Choroid plexus epithelial cell (primary cell): ENCODE data around the gene WDR82.

ENCODE experiments used
- DNase-seq: peaks from one replicate; pipeline ENCODE4 v3.0.0-alpha.2; 2010; ENCODE audit warnings: low read depth
- H3K4me3 ChIP-seq: 2 replicates; pipeline ENCODE4 v1.5.1; 2011; ENCODE audit warnings: low read depth, mild to moderate bottlenecking, control low read depth, low read length, moderate library complexity
- TF ChIP-seq, protein P1 (sequence below): conservative IDR thresholded peaks from 2 replicates; pipeline ENCODE4 v1.5.1; 2011; ENCODE audit warnings: low read depth, mild to moderate bottlenecking, control low read depth, inconsistent platforms, low read length, moderate library complexity

Gene WDR82

DNA sequence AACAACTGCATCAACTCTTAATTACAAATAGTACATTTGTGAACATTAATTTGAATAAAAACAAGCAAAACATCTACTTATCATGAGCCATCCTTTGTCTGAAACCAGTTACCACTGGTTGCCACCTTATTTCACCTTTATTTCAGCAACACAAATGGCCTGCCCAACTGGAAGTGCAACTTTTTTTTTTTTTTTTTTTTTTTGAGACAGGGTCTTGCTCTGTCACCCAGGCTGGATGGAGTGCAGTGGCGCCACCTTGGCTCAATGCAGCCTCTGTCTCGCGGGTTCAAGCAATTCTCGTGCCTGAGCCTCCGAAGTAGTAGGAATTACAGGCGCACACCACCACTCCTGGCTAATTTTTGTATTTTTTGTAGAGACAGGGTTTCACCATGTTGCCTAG is 13.1 kb downstream of the WDR82 start:
- TF ChIP-seq, protein P1, sequence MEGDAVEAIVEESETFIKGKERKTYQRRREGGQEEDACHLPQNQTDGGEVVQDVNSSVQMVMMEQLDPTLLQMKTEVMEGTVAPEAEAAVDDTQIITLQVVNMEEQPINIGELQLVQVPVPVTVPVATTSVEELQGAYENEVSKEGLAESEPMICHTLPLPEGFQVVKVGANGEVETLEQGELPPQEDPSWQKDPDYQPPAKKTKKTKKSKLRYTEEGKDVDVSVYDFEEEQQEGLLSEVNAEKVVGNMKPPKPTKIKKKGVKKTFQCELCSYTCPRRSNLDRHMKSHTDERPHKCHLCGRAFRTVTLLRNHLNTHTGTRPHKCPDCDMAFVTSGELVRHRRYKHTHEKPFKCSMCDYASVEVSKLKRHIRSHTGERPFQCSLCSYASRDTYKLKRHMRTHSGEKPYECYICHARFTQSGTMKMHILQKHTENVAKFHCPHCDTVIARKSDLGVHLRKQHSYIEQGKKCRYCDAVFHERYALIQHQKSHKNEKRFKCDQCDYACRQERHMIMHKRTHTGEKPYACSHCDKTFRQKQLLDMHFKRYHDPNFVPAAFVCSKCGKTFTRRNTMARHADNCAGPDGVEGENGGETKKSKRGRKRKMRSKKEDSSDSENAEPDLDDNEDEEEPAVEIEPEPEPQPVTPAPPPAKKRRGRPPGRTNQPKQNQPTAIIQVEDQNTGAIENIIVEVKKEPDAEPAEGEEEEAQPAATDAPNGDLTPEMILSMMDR, result no peak
- DNase-seq, result no peak
- no peak overlapping the region for H3K4me3 ChIP-seq

DNA sequence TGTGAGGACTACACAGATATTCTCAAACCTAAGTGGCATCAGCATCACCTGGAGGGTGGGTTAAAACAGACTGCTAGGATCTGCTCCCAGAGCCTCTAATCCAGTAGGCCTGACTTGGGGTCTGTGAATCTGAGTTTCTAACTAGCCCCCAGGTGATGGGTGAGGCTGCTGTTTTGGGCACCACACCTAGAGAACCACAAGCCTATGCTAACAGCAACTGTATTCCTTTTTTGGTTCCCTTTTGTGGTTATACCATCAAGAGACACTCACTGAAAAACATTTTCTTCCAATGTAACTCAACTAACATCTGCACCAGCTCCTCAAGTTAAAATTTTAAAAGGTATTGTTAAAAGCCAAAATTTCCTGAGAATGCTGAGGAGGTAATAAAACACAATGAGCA is 16.0 kb downstream of the WDR82 start:
- no peak for DNase-seq
- no peak overlapping the region for H3K4me3 ChIP-seq
- TF ChIP-seq, protein P1, result no peak

DNA sequence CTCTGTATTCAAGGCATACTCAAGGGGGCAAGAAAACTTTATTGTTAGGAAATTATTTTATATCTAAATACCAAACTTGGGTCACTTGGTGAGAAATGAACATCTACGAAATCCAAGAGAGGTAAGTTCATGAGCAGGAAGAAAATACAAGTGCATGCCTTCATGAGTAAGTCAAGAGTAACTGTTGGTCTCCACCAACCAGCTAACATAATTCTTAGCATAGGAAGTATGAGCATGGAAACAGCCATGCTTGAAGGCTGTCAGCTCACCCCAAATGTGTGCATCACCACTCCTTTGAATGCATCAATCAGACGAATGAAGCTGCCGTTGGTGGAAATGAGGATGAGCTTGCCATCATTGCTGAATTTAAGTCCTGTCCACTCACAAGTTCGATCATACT is 19.0 kb downstream of the WDR82 start:
- no peak overlapping the region for H3K4me3 ChIP-seq
- TF ChIP-seq, protein P1, result no peak
- no peak for DNase-seq

DNA sequence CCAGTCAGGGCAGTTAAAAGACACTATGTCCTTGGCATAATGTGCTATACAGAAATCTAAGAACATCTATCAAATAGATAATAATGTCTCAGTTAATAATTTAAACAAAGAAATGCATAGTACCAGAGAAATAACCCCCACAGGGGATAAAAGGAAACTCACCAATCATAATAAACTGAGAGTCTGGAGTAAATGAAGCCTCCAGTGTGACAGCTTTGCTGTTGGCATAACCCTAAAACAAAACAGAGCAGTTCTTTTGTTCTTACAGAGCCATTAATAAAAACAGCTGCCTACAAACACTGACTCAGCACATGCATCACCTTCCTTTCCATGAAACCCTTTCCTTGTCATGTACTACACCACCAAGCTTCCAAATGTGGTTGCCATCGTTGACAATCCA is 19.4 kb downstream of the WDR82 start:
- H3K4me3 ChIP-seq, result no peak overlapping the region
- no peak for DNase-seq
- TF ChIP-seq, protein P1, result no peak

DNA sequence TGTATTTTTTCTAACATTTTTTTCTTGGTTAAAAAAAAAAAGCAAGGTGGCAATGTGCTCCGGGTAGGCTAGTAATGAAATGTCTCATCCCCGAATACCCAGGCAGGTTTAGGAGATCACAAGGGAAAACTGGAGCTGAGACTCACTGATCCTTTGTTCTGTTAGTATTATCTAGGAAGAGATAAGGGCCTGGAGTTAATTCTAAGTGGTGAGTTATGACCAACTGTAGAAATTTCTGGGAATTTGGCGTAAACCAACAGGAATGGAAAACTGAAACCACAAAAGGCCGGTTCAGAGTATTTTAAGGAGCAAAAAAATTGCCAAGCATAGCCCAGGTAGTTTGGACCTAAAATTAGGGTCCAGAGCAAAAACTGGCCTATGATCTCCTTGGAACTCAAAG is 20.5 kb downstream of the WDR82 start:
- no peak for DNase-seq
- TF ChIP-seq, protein P1, result no peak
- H3K4me3 ChIP-seq, result no peak overlapping the region

DNA sequence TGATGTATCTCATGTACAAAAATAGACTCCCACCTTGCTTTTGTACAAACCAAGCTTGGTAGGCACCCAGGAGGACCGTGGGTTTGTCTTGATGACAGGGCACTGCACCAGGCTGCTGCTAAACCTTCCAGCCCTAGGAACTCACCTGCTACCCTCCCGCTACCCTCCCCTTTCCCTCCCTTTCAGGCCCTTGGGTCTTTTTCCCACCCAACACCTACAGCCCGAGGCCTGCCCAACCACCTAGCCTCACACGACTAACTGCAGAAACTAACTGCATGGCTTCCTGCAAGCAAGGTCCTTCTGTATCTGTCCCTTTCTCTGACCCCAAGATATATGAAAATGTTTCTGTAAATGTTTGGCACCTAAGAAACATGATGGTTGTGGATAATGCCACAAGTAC is 21.8 kb downstream of the WDR82 start:
- TF ChIP-seq, protein P1, result no peak
- H3K4me3 ChIP-seq, result no peak overlapping the region
- DNase-seq, result no peak

DNA sequence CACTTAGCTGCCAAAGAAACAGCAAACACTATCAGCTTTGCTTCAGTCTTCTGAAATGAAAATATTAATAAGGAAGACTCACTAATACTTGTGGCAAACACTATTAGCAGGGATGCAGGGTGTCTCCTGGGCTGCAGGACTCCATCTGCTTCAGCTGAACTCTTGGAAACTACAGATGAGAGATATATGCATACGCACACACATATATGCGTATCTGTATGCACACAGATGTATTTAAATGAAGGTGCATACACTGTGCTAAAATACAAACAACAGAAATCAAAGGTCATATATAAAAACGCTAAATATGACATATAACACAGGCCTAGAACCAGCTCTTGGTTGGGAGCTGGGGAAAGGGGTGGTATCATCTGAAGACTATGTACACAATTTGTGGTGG is 22.3 kb downstream of the WDR82 start:
- TF ChIP-seq, protein P1, result no peak
- H3K4me3 ChIP-seq, result no peak overlapping the region
- DNase-seq, result no peak
